Measurements from ENCODE around the gene SP6. TPM values are rescaled to one million over a fixed set of nuclear protein-coding genes. Genes with fewer than 3 reads are reported as not detected.

Gene SP6
- total RNA-seq, 4 donors from 2014 or later: 0.30 to 1.3 (median 0.71) TPM

GRCh38 chr17:47803201-47803600 is 47.8 kb downstream of the SP6 start:
- 50 to 63% methylated on average over 5 of the region's 5 CpGs for WGBS, 2 donors
- Histone ChIP-seq H3K4me1 (no peaks in the 10 kb centered on the region), H3K27me3 (no peaks in the 10 kb centered on the region), H3K27ac (no peak overlapping the region), H3K4me3 (no peak overlapping the region), H3K9me3 (no peaks in the 10 kb centered on the region), H3K36me3 (peaks cover 0 to 24% (median 12%) of the 10 kb centered on the region in 3 donors)
- no peak for DNase-seq (ENCODE audit: low spot score in 2 of 2)
- TF ChIP-seq EP300 (IDR thresholded peaks at IDR 0.05): no peak
- no peak for TF ChIP-seq POLR2A (IDR thresholded peaks at IDR 0.05)
- TF ChIP-seq CTCF (IDR thresholded peaks at IDR 0.05): no peak

- Histone ChIP-seq H3K4me3 (no peak overlapping the region), H3K27me3 (no peaks in the 10 kb centered on the region), H3K27ac (no peak overlapping the region), H3K36me3 (peaks cover 0 to 16% (median 5%) of the 10 kb centered on the region in 3 donors), H3K4me1 (no peaks in the 10 kb centered on the region), H3K9me3 (no peaks in the 10 kb centered on the region)
- WGBS, 2 donors: 29 to 35% methylated on average over 9 of the region's 9 CpGs
- DNase-seq (ENCODE audit: low spot score in 2 of 2): no peak
- TF ChIP-seq EP300 (IDR thresholded peaks at IDR 0.05): no peak
- TF ChIP-seq CTCF (IDR thresholded peaks at IDR 0.05): peak in 4 of 5 experiments; percentile 37 to 49 (median 40)
These were observed 48.5 kb downstream of the SP6 start for GRCh38 chr17:47802341-47803022.

- DNase-seq (ENCODE audit: low spot score in 2 of 2): no peak
- TF ChIP-seq EP300 (IDR thresholded peaks at IDR 0.05) (no peak), POLR2A (IDR thresholded peaks at IDR 0.05) (no peak), CTCF (IDR thresholded peaks at IDR 0.05) (no peak)
- 46 to 49% methylated on average over 6 of the region's 6 CpGs for WGBS, 2 donors
These were observed 49.1 kb downstream of the SP6 start for GRCh38 chr17:47801906-47802305.

GRCh38 chr17:47801176-47801765 is 49.7 kb downstream of the SP6 start:
- no peak overlapping the region for H3K27ac ChIP-seq
- no peaks in the 10 kb centered on the region for H3K27me3 ChIP-seq
- H3K4me3 ChIP-seq: no peak overlapping the region
- peaks cover 0 to 4% (median 0%) of the 10 kb centered on the region in 3 donors for H3K36me3 ChIP-seq
- TF ChIP-seq CTCF (IDR thresholded peaks at IDR 0.05) (no peak), POLR2A (IDR thresholded peaks at IDR 0.05) (no peak), EP300 (IDR thresholded peaks at IDR 0.05) (no peak)
- 83 to 86% methylated on average over 4 of the region's 4 CpGs for WGBS, 2 donors
- DNase-seq (ENCODE audit: low spot score in 2 of 2): no peak
- H3K4me1 ChIP-seq: no peaks in the 10 kb centered on the region
- no peaks in the 10 kb centered on the region for H3K9me3 ChIP-seq

More at GRCh38 chr17:47801906-47802305, 49.1 kb downstream of the SP6 start:
- no peaks in the 10 kb centered on the region for H3K4me1 ChIP-seq
- no peak overlapping the region for H3K27ac ChIP-seq
- H3K9me3 ChIP-seq: no peaks in the 10 kb centered on the region
- H3K36me3 ChIP-seq: peaks cover 0 to 11% (median 0%) of the 10 kb centered on the region in 3 donors
- no peaks in the 10 kb centered on the region for H3K27me3 ChIP-seq
- no peak overlapping the region for H3K4me3 ChIP-seq

- no peak for DNase-seq (ENCODE audit: low spot score in 2 of 2)
- no peak for TF ChIP-seq EP300 (IDR thresholded peaks at IDR 0.05)
- no peak for TF ChIP-seq CTCF (IDR thresholded peaks at IDR 0.05)
- no peak for TF ChIP-seq POLR2A (IDR thresholded peaks at IDR 0.05)
- H3K9me3 ChIP-seq: no peaks in the 10 kb centered on the region
- no peaks in the 10 kb centered on the region for H3K36me3 ChIP-seq
- no peaks in the 10 kb centered on the region for H3K4me1 ChIP-seq
- 80 to 81% methylated on average over 12 of the region's 12 CpGs for WGBS, 2 donors
- H3K27ac ChIP-seq: no peak overlapping the region
- H3K27me3 ChIP-seq: no peaks in the 10 kb centered on the region
- H3K4me3 ChIP-seq: no peak overlapping the region
These were observed 50.3 kb downstream of the SP6 start for GRCh38 chr17:47800686-47801085.
